ENCODE data around the gene PCDHB5.
"Not testable (repeated sequence)": the region's sequence is repeated elsewhere in the genome, so short reads cannot be mapped to it uniquely, and the experiment has no call there.

DNA sequence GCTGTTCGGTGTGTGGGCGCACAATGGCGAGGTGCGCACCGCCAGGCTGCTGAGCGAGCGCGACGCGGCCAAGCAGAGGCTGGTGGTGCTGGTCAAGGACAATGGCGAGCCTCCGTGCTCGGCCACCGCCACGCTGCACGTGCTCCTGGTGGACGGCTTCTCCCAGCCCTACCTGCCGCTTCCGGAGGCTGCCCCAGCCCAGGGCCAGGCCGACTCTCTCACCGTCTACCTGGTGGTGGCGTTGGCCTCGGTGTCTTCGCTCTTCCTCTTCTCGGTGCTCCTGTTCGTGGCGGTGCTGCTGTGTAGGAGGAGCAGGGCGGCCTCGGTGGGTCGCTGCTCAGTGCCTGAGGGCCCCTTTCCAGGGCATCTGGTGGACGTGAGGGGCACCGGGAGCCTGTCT is 44.9 kb downstream of the PCDHB5 start:
- TF ChIP-seq, protein P1, sequence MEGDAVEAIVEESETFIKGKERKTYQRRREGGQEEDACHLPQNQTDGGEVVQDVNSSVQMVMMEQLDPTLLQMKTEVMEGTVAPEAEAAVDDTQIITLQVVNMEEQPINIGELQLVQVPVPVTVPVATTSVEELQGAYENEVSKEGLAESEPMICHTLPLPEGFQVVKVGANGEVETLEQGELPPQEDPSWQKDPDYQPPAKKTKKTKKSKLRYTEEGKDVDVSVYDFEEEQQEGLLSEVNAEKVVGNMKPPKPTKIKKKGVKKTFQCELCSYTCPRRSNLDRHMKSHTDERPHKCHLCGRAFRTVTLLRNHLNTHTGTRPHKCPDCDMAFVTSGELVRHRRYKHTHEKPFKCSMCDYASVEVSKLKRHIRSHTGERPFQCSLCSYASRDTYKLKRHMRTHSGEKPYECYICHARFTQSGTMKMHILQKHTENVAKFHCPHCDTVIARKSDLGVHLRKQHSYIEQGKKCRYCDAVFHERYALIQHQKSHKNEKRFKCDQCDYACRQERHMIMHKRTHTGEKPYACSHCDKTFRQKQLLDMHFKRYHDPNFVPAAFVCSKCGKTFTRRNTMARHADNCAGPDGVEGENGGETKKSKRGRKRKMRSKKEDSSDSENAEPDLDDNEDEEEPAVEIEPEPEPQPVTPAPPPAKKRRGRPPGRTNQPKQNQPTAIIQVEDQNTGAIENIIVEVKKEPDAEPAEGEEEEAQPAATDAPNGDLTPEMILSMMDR (IDR thresholded peaks at IDR 0.05): not testable (repeated sequence)
- not testable (repeated sequence) for TF ChIP-seq POLR2A (IDR thresholded peaks at IDR 0.05)
